22Rv1 (cell line): ENCODE measurements around the gene AIP.

Experiments used
- CTCF ChIP-seq: fragments of 450-650 bp; IDR thresholded peaks from 2 replicates; pipeline ENCODE4 v1.5.1; 2017; ENCODE audit warnings: mild to moderate bottlenecking
- ZFX ChIP-seq: fragments of 450-650 bp; IDR thresholded peaks from 2 replicates; pipeline ENCODE4 v1.6.1; 2017; ENCODE audit warnings: antibody characterized with exemption, borderline replicate concordance

- TF ChIP-seq CTCF, result no peak
- TF ChIP-seq ZFX, result no peak
Measured at GRCh38 chr11:67492069-67492727, 9.4 kb downstream of the AIP start.
